Activated gamma-delta T cell (primary cell): ENCODE measurements around the gene ASPA.

Experiments
- DNase-seq: peaks from one replicate; lab custom pipeline; 2025; lab: John Stamatoyannopoulos, UW

Gene ASPA

DNA sequence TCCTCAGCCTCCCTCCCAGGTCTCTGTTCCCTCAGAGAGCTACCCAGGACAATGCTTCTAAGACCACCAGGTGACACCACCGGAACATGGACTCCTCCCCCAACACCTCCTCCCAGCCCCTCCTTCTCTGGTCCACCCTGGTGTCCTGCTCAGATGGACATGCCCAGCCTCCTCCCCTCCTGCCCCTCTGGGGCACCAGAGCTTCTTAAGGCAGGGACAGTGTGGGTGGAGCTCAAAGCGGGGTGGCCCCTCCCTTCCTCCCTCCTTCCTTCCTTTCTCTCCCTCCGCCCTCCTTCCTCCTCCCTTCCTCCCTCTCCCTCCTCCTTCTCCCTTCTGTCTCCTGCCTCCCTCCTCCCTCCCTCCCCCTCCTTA lies 59.1 kb downstream of the ASPA start:
- no peak for DNase-seq

- peak; percentile 22 for DNase-seq
Measured at GRCh38 chr17:3535253-3535995, 59.6 kb downstream of the ASPA start.

- no peak for DNase-seq
Measured at GRCh38 chr17:3536716-3537115, 60.9 kb downstream of the ASPA start.

- DNase-seq = no peak
Measured at GRCh38 chr17:3539881-3540540, 64.2 kb downstream of the ASPA start.

DNA sequence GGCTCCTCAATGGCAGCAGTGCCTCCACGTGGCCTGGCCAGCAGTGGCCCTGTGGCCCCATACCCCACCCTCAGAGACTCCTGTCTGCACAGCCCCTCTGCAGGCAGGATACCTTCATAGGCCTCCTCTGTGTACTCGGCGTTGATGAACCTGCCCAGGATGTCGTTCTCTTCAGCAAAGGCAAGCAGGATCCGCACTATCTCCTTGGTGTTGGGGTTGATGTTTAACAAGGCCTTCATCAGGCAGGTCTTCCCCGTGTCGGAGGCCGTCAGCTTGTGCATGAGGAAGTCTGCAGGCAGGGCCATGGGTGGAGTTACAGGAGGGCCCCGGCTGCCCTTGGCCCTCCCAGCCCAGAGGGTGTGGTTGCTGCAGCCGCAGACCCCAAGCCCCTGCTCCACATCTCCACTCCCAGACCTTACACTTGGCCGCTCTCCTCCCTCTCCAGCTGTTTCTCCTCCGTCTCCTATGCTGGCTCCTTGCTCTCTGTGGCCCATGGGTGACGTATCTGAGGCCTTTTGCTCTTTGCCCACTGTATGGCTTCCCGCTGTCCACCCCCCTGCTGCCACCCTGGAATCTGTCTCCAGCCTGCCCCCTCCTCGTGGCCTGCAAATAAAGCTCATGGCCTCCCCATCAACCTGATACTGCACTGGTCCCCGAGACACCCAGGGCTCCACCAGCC lies 66.8 kb downstream of the ASPA start:
- DNase-seq = no peak

- no peak for DNase-seq
Measured at GRCh38 chr17:3543453-3543852, 67.7 kb downstream of the ASPA start.

- DNase-seq = no peak
Measured at GRCh38 chr17:3544365-3544764, 68.6 kb downstream of the ASPA start.

DNA sequence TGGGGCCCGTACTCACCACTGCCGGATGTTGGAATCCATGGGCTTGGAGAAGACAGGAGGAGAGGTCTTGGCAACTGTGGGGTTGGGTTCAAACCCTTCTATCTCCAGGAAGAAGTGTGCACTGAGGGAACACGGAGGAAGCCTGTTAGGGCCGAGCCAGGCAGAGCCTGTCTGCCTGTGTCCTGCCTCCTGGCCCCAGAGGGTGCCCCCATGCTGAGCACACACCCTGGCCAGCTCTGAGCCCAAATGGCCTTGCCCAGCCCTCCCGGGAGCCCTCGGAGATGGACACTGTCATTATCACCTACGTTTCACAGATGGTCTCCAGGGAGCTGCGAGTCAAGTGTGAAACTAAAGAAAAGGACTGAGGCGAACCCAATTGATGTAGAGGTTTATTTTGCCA lies 69.4 kb downstream of the ASPA start:
- no peak for DNase-seq

GRCh38 chr17:3546521-3546920 lies 70.7 kb downstream of the ASPA start:
- no peak for DNase-seq

GRCh38 chr17:3546997-3547396 lies 71.2 kb downstream of the ASPA start:
- no peak for DNase-seq

- no peak for DNase-seq
Measured at GRCh38 chr17:3547628-3548027, 71.8 kb downstream of the ASPA start.

GRCh38 chr17:3549610-3550162 lies 73.9 kb downstream of the ASPA start:
- DNase-seq = no peak

- no peak for DNase-seq
Measured at GRCh38 chr17:3551189-3551588, 75.4 kb downstream of the ASPA start.

DNA sequence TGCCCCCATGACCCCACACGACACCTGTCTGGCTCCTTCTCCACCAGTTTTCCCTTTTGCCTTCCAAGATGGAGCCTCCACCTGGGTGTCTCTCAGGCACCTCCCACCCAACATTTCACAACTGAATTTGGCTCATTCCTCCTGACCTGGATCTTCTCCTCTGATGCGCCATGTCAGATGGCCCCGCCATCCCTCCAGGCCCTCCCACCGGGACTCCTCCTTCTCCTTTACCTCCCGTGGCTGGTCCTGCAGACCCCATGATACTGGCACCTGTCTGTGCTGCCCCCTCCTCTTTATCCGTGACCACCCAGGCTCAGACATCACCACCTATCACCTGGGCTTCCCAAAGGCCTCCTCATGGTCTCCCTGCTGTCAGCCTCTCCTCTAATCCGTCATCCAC lies 77.1 kb downstream of the ASPA start:
- DNase-seq = no peak
